Vagina (tissue), 2 donors: ENCODE results near the gene TTLL8.

Experiments
- CTCF ChIP-seq, 3 experiments: fragments of 450-650 bp in 2 of 3; fragments of 200-600 bp in 1 of 3; sonication (generic) in 1 of 3; IDR thresholded peaks; one replicate each; pipeline ENCODE4 v1.5.1; 2017 to 2019; ENCODE audit warnings: antibody characterized with exemption in 3 of 3, mild to moderate bottlenecking in 2 of 3, moderate library complexity in 2 of 3
- POLR2A ChIP-seq, 2 donors: fragments of 450-650 bp; IDR thresholded peaks; one replicate each; pipeline ENCODE4 v1.6.1; 2017; ENCODE audit warnings: antibody characterized with exemption in 2 of 2, mild to moderate bottlenecking in 2 of 2, moderate library complexity in 2 of 2

GRCh38 chr22:49997932-49998717 lies 60.0 kb downstream of the TTLL8 start:
- no peak for TF ChIP-seq CTCF (IDR thresholded peaks at IDR 0.05)
- TF ChIP-seq POLR2A (IDR thresholded peaks at IDR 0.05) = no peak
